Smooth muscle cell of the brain vasculature (primary cell): ENCODE data around the gene TMC1.
A peak's percentile ranks its signal among the peaks of the same experiment; 100 is the strongest.
"Not testable (repeated sequence)": the region's sequence is repeated elsewhere in the genome, so short reads cannot be mapped to it uniquely, and the experiment has no call there.

Source experiments
- DNase-seq: peaks from one replicate; pipeline ENCODE4 v3.0.0-alpha.2; 2012; ENCODE audit warnings: low read depth, low spot score

The TMC1 gene

GRCh38 chr9:72817413-72817812 is 296.0 kb downstream of the TMC1 start:
- no peak for DNase-seq

DNA sequence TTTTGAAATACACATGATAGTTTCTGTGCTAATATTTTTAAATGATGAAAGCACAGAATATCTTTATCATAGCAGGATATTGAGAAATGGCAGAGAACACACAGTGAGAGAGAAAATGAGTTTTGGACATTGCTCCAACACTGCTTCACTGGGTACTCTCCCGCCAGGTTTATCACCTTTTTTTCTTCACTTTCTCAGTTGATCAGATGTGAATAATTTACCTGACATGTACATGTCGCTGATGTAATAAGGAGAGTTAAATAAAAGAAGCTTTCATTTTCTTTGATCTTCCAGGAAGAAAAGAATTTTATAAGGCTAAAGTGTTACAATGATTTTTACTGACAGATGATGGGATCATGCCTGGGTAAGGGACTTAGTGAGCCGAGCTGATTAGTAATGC is 297.0 kb downstream of the TMC1 start:
- DNase-seq, result no peak

- no peak for DNase-seq
Observed at GRCh38 chr9:72823971-72824370, 302.6 kb downstream of the TMC1 start.

DNA sequence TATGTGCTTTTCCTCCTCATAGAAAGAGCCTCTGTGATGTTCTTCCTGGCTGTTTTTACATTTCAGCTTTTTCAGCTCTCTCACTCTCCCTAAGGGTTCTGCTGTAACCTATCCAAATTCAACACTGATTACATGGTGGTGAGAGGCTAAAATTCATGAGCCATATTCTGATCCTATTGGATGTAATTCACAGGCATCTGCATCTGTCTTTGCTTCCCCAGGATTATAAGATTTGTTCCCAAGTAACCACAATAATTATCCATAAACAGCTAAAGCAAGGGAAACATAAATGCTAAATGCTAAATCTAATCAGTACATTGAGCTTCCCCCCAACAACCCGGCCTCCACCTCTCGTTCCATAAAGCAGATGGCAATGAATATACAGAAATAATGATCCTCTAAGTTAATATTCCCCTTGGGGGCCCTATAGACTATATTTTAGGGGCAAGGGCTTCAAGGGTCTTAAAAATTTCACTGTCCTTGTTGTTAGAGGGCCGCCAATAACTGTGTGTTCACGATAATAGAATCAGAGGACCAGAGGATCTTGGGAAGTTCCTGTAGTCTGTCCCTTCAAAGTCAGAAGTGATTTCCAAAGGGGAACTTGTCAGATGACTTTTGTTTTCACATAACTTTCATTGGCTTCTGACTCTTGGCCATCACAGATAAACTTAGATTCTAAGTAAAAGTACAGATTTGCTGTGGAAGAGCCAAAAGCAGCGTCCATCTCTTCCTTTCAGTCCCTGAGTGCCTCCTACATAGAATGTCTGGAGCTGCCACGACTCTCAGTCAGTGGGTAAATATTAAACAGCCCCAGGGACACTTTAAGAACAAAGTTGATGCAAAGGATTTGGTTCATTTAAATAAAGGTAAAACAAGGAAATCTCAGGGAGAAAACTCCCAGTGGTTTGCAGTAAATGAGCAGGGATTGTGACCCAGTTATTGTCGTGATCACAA is 305.9 kb downstream of the TMC1 start:
- DNase-seq, result no peak

GRCh38 chr9:72827950-72828731 is 306.7 kb downstream of the TMC1 start:
- no peak for DNase-seq

DNA sequence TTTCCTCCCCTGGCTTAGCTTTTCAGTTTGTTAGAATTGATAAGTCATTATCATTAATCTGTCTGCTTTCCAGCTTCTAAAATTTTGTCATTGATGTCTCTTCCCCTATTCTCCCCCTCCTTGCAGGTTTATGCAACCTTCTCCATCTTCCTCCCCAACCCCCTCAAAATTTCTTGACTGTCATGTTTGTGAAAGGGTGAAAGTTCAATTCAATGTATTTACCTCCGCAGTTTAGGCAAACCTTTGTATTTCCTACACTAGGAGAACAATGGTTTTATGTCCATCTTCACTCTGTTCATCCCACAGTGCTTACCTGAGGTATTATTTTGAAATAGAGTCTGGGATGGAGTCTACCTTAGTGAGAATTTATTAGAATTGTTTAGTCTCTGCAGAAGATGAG is 313.6 kb downstream of the TMC1 start:
- DNase-seq, result no peak

GRCh38 chr9:72836790-72837189 is 315.4 kb downstream of the TMC1 start:
- DNase-seq, result no peak

DNA sequence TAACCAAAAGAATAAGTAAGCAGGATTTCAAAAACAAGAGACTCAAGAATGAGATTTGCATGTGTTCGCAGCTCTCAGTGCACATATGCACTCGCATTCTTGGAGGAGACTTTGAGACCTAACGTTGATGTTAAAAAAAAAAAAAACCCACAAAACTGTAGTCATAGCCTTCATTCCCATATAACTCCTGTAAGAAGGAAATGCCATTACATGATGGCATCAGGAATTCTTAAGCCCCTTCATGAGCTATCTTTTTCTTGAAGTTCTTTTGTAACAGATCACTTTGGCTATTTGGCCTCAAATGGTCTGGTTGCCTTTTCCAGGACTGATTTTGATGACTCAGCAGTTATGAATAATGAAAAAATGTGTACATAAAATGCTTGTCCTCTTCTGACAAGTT is 317.7 kb downstream of the TMC1 start:
- DNase-seq, result no peak

- no peak for DNase-seq
Observed at GRCh38 chr9:72843520-72844439, 322.4 kb downstream of the TMC1 start.

DNA sequence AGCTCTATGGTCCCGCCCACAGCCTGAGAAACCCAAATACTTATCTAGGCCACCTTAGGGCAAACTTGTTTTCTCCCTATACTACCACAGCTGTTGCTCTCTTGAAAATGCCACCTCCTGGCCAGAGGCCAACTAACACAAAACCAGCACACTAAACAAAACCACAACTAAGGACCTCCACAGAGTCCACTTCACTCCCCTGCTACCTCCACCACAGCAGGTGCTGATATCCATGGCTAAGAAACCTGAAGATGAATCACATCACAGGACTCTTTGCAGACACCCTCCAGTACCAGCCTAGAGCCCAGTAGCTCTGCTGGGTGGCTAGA is 323.0 kb downstream of the TMC1 start:
- no peak for DNase-seq

DNA sequence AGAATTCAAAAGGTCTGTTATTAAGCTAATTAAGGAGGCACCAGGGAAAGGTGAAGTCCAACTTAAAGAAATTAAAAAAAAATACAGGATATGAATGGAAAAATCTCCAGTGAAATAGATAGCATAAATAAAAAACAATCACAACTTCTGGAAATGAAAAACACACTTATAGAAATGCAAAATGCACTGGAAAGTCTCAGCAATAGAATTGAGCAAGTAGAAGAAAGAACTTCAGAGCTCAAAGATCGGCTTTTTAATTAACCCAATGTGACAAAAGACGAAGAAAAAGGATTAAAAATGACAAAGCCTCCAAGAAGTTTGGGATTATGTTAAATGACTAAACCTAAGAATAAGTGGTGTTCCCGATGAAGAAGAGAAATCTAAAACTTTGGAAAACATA is 323.6 kb downstream of the TMC1 start:
- DNase-seq, result not testable (repeated sequence)

GRCh38 chr9:72850209-72850608 is 328.8 kb downstream of the TMC1 start:
- not testable (repeated sequence) for DNase-seq

DNA sequence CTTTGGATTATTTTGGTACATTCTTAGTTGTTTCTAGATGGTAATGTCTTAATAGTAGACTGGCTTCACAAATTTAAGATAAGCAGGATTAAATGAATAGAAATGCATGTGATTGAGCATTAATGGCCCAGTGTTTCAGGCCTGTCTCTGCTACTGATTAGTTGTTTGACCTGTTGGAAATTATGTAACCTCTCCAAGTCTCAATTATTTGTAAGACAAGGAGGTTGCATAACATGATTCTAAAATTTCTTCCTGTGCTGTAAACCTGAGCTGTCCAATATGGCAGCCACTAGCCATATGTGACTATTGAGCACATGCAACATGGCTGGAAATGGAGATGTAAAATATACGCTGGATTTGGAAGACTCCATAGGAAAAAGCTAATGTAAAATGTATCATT is 333.9 kb downstream of the TMC1 start:
- DNase-seq, result no peak

DNA sequence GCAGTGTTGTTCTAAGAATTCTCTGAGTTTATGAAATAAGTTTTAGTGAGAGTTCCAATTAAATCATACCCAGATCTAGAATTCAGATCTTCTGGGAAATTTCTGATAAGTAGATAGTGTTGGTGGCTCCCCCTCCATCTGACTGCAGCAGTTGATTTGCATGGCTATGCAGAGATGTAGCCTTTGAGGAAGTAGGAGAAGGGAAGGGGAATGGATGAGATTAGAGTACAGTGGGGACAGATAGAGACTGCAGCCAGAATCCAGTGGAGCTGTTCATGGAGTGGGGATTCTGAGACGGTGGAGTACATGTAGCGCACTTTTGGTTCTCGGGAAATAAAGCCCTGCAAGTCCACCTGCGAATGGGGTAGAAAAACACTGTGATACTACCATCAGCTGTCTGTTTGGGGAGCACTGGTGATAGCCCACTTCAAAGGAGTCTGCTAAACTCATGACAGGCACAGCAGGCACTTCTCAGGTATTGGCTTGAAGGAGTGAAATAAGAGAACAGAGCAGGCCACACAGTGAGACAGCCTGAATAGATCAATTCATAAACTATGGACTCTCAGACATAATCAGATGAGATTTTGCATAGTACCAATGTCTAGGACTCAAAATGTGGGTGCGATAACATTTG is 334.6 kb downstream of the TMC1 start:
- DNase-seq, result no peak

DNA sequence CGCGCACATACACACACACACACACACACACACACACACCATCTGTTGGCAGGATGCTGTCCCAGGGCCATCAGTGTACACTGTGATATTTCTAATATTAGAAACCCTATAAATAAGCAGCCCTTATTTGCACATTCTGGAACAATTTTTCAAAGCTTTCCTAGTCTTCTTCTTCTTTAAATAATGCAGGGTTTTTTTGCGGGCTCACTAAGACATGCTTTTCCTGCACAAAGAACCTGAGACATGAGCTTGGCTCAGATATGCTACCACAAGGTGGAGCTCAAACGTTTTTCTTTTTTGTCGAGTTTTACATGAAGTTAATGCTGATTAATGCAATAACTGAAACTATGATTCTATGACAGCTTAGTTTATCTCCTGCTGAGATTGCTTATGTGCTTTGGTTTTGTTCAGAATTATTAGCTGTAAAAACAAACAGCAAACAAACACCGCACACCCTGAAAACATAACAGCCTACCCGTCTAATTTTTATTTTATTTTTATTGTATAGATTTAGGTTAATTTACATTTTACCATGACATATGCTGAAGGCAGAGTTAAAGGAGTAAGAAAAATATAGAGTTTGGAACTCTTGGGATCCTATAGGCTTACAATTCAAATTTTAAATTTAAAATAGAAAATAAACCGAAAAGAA is 335.7 kb downstream of the TMC1 start:
- peak; percentile 21 for DNase-seq

DNA sequence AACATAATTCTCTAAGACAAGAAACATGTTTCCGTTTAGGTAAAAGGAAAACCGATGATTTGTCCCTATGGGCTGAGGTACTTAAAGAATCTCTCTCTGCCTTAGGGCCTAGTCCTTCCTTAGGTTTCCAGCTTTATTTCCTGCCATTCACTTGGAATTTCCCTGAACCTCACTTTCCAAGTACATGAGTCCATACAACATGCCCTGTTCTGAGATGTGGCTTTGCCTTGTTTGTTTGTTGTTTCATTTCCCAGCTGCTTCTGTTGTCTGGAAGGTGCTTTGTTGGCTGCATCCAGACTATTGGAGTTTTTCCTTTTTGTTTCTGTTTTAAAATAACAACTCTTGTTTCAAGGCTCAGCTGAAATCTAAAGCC is 336.2 kb downstream of the TMC1 start:
- DNase-seq, result no peak

- no peak for DNase-seq
Observed at GRCh38 chr9:72858089-72858912, 336.9 kb downstream of the TMC1 start.

DNA sequence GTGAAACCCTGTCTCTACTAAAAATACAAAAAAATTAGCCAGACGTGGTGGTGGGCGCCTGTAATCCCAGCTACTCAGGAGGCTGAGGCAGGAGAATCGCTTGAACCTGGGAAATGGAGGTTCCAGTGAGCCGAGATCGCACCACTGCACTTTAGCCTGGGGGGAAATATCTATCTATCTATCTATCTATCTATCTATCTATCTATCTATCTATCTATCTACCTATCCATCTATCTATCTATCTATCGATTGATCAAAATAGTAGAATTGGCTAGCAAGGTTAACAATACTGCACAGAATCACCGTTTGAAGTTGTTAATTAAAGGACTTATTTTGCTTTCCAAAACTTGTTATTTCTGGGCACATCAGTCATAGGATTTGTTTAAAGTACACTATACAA is 341.4 kb downstream of the TMC1 start:
- DNase-seq, result not testable (repeated sequence)

GRCh38 chr9:72863456-72864094 is 342.2 kb downstream of the TMC1 start:
- no peak for DNase-seq
